Osteoblast (primary cell): ENCODE data around the gene INPP5A. TPM values are rescaled to one million over a fixed set of nuclear protein-coding genes. Genes with fewer than 3 reads are reported as not detected.
"Not testable (repeated sequence)": the region's sequence is repeated elsewhere in the genome, so short reads cannot be mapped to it uniquely, and the experiment has no call there.

Experiments used
- DNase-seq: peaks from one replicate; pipeline ENCODE4 v3.0.0; 2011; ENCODE audit warnings: low spot score, mixed read lengths; ENCODE audit not compliant: insufficient read length; ENCODE audit errors: missing footprints
- H2AFZ ChIP-seq: 2 replicates; pipeline ENCODE4 v1.6.0; 2011; ENCODE audit warnings: mild to moderate bottlenecking, low read length
- H3K27ac ChIP-seq: 2 replicates; pipeline ENCODE4 v1.5.1; 2011; ENCODE audit warnings: mild to moderate bottlenecking, low read depth, low read length, moderate library complexity
- H3K27me3 ChIP-seq: 2 replicates; pipeline ENCODE4 v1.6.0; 2012; ENCODE audit warnings: mild to moderate bottlenecking, control low read depth, inconsistent platforms, low read length, moderate library complexity; ENCODE audit not compliant: insufficient read depth
- H3K36me3 ChIP-seq: 2 replicates; pipeline ENCODE4 v1.5.1; 2011; ENCODE audit warnings: mild to moderate bottlenecking, low read length, control low read depth, moderate library complexity; ENCODE audit not compliant: insufficient read depth
- H3K4me1 ChIP-seq: 2 replicates; pipeline ENCODE4 v1.5.1; 2011; ENCODE audit warnings: mild to moderate bottlenecking, low read length, control low read depth, moderate library complexity; ENCODE audit not compliant: insufficient read depth
- H3K4me2 ChIP-seq: 2 replicates; pipeline ENCODE4 v1.6.0; 2011; ENCODE audit warnings: mild to moderate bottlenecking, low read length; ENCODE audit not compliant: insufficient read depth
- H3K4me3 ChIP-seq: fragments of 200-600 bp; sonication (generic); 3 replicates; pipeline ENCODE4 v1.5.1; 2012; ENCODE audit warnings: mild to moderate bottlenecking, low read length, inconsistent platforms; ENCODE audit not compliant: insufficient read depth
- H3K79me2 ChIP-seq: 2 replicates; pipeline ENCODE4 v1.6.0; 2012; ENCODE audit warnings: mild to moderate bottlenecking, low read length, control low read depth, inconsistent platforms; ENCODE audit not compliant: insufficient read depth
- H3K9me3 ChIP-seq: 2 replicates; pipeline ENCODE4 v1.5.1; 2011; ENCODE audit warnings: low read depth, low read length, control low read depth
- H4K20me1 ChIP-seq: 2 replicates; pipeline ENCODE4 v1.6.0; 2012; ENCODE audit warnings: mild to moderate bottlenecking, low read length, control low read depth; ENCODE audit not compliant: insufficient read depth
- CTCF ChIP-seq: IDR thresholded peaks from 2 replicates; pipeline ENCODE4 v1.5.1; 2011; ENCODE audit warnings: mild to moderate bottlenecking, low read depth, low read length, moderate library complexity; ENCODE audit errors: extremely low read depth
- total RNA-seq: library from RNA; depleted of rRNA; stranded (reverse); fragments of >200 nt; gene quantifications from 2 replicates; pipeline ENCODE4 v1.2.3, GENCODE V29; 2012

INPP5A gene
- total RNA-seq, 1 donor = 22.8 TPM

- Histone ChIP-seq H3K9me3 (no peaks in the 10 kb centered on the region), H3K27ac (no peak overlapping the region), H3K4me1 (peaks cover 33% of the 10 kb centered on the region), H2AFZ (no peak overlapping the region), H3K4me2 (no peak overlapping the region), H4K20me1 (no peaks in the 10 kb centered on the region), H3K36me3 (no peaks in the 10 kb centered on the region), H3K79me2 (peaks cover 13% of the 10 kb centered on the region), H3K4me3 (no peak overlapping the region), H3K27me3 (no peaks in the 10 kb centered on the region)
- DNase-seq = peak; percentile 81
- no peak for TF ChIP-seq CTCF
Measured at GRCh38 chr10:132670546-132671227, 133.1 kb downstream of the INPP5A start.

GRCh38 chr10:132671228-132672154 lies 133.9 kb downstream of the INPP5A start:
- H3K4me3 ChIP-seq = no peak overlapping the region
- no peak overlapping the region for H3K4me2 ChIP-seq
- H3K27ac ChIP-seq = no peak overlapping the region
- H3K36me3 ChIP-seq = no peaks in the 10 kb centered on the region
- peaks cover 13% of the 10 kb centered on the region for H3K79me2 ChIP-seq
- H3K9me3 ChIP-seq = no peaks in the 10 kb centered on the region
- H3K4me1 ChIP-seq = peaks cover 29% of the 10 kb centered on the region
- no peak overlapping the region for H2AFZ ChIP-seq
- no peaks in the 10 kb centered on the region for H3K27me3 ChIP-seq
- TF ChIP-seq CTCF = no peak
- no peaks in the 10 kb centered on the region for H4K20me1 ChIP-seq
- peak; percentile 70 for DNase-seq

GRCh38 chr10:132673746-132674145 lies 136.2 kb downstream of the INPP5A start:
- H3K27ac ChIP-seq, H3K4me2 ChIP-seq, H3K4me3 ChIP-seq, H4K20me1 ChIP-seq, H3K27me3 ChIP-seq, H2AFZ ChIP-seq, H3K36me3 ChIP-seq, H3K9me3 ChIP-seq, H3K4me1 ChIP-seq, DNase-seq: not testable (repeated sequence)
- H3K79me2 ChIP-seq = peaks cover 11% of the 10 kb centered on the region

DNA sequence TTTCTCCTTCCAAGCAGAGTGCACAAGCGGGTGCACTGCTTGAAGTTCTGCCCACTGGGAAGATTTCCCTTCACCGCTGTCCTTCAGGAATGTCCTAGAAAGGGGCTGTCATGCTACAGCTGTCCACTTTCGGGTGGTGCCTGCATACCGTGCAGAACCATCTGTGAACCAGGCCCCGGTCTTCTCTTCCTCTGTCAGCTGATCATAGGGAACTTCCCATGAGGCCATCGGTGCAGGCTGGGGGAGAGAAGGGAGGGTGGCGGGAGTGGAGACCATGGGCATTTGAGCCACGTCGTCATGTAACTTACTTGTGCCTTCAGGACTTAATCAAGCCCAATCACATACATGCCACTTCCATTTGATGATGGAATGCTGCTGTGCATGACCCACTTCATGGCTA lies 136.7 kb downstream of the INPP5A start:
- no peak overlapping the region for H2AFZ ChIP-seq
- TF ChIP-seq CTCF = no peak
- no peaks in the 10 kb centered on the region for H3K36me3 ChIP-seq
- peaks cover 10% of the 10 kb centered on the region for H3K79me2 ChIP-seq
- no peaks in the 10 kb centered on the region for H3K27me3 ChIP-seq
- no peak overlapping the region for H3K4me2 ChIP-seq
- H3K9me3 ChIP-seq = no peaks in the 10 kb centered on the region
- no peak for DNase-seq
- no peaks in the 10 kb centered on the region for H4K20me1 ChIP-seq
- H3K4me1 ChIP-seq = peaks cover 7% of the 10 kb centered on the region
- H3K27ac ChIP-seq = no peak overlapping the region
- no peak overlapping the region for H3K4me3 ChIP-seq
